ENCODE data around the gene COL4A4. TPM values are rescaled to one million over a fixed set of nuclear protein-coding genes. Genes with fewer than 3 reads are reported as not detected.

COL4A4 gene
- total and polyA plus RNA-seq, 2 experiments from 2014 or later = 1.3 to 3.1 TPM

DNA sequence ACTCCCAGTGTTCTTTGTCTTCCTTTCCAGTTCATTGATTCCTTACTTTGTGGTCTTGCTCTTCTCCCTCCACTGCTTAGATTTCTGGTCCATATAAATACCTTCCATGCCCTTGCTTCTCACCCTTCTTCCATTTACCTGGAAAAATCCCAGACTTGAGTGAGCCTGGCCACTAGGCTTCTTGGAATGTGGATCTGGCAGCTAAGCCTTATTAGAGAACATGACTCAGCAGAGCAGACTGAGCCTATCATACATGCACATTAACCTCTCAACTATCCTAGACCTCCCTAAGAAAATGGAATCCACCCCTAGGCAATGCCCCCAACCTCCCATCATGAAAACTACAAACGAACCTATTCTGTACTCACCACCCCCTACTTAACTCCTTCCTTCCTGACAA, 200.5 kb downstream of the COL4A4 start:
- H3K27ac ChIP-seq (ENCODE audit: low read depth) = no peak overlapping the region
- DNase-seq (ENCODE audit: low spot score) = no peak
- peaks cover 12% of the 10 kb centered on the region for H3K9me3 Mint-ChIP-seq

More for the DNA sequence above, 200.5 kb downstream of the COL4A4 start:
- no peaks in the 10 kb centered on the region for H4K20me1 ChIP-seq (replicated peaks; ENCODE audit: insufficient read depth)
- no peaks in the 10 kb centered on the region for H3K79me2 ChIP-seq (replicated peaks; ENCODE audit: insufficient read depth)
- no peaks in the 10 kb centered on the region for H3F3A ChIP-seq (replicated peaks; ENCODE audit: low read depth)
- H3K27me3 Mint-ChIP-seq (ENCODE audit: insufficient read depth, low read depth, poor library complexity) = no peaks in the 10 kb centered on the region
- no peaks in the 10 kb centered on the region for H3K36me3 ChIP-seq (ENCODE audit: insufficient read depth)
- H3K4me3 ChIP-seq = no peak overlapping the region
- no peak overlapping the region for H2AFZ ChIP-seq
- TF ChIP-seq, protein P1, sequence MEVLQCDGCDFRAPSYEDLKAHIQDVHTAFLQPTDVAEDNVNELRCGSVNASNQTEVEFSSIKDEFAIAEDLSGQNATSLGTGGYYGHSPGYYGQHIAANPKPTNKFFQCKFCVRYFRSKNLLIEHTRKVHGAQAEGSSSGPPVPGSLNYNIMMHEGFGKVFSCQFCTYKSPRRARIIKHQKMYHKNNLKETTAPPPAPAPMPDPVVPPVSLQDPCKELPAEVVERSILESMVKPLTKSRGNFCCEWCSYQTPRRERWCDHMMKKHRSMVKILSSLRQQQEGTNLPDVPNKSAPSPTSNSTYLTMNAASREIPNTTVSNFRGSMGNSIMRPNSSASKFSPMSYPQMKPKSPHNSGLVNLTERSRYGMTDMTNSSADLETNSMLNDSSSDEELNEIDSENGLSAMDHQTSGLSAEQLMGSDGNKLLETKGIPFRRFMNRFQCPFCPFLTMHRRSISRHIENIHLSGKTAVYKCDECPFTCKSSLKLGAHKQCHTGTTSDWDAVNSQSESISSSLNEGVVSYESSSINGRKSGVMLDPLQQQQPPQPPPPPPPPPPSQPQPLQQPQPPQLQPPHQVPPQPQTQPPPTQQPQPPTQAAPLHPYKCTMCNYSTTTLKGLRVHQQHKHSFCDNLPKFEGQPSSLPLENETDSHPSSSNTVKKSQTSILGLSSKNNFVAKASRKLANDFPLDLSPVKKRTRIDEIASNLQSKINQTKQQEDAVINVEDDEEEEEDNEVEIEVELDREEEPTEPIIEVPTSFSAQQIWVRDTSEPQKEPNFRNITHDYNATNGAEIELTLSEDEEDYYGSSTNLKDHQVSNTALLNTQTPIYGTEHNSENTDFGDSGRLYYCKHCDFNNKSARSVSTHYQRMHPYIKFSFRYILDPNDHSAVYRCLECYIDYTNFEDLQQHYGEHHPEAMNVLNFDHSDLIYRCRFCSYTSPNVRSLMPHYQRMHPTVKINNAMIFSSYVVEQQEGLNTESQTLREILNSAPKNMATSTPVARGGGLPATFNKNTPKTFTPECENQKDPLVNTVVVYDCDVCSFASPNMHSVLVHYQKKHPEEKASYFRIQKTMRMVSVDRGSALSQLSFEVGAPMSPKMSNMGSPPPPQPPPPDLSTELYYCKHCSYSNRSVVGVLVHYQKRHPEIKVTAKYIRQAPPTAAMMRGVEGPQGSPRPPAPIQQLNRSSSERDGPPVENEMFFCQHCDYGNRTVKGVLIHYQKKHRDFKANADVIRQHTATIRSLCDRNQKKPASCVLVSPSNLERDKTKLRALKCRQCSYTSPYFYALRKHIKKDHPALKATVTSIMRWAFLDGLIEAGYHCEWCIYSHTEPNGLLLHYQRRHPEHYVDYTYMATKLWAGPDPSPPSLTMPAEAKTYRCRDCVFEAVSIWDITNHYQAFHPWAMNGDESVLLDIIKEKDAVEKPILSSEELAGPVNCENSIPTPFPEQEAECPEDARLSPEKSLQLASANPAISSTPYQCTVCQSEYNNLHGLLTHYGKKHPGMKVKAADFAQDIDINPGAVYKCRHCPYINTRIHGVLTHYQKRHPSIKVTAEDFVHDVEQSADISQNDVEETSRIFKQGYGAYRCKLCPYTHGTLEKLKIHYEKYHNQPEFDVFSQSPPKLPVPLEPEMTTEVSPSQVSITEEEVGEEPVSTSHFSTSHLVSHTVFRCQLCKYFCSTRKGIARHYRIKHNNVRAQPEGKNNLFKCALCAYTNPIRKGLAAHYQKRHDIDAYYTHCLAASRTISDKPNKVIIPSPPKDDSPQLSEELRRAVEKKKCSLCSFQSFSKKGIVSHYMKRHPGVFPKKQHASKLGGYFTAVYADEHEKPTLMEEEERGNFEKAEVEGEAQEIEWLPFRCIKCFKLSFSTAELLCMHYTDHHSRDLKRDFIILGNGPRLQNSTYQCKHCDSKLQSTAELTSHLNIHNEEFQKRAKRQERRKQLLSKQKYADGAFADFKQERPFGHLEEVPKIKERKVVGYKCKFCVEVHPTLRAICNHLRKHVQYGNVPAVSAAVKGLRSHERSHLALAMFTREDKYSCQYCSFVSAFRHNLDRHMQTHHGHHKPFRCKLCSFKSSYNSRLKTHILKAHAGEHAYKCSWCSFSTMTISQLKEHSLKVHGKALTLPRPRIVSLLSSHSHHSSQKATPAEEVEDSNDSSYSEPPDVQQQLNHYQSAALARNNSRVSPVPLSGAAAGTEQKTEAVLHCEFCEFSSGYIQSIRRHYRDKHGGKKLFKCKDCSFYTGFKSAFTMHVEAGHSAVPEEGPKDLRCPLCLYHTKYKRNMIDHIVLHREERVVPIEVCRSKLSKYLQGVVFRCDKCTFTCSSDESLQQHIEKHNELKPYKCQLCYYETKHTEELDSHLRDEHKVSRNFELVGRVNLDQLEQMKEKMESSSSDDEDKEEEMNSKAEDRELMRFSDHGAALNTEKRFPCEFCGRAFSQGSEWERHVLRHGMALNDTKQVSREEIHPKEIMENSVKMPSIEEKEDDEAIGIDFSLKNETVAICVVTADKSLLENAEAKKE (CRISPR knock-in tag; IDR thresholded peaks at IDR 0.05) = no peak
- TF ChIP-seq POLR2AphosphoS5 (IDR thresholded peaks at IDR 0.05; ENCODE audit: low read depth) = no peak
- TF ChIP-seq EZH2phosphoT487 (IDR thresholded peaks at IDR 0.05; ENCODE audit: unreplicated experiment) = no peak
- TF ChIP-seq, protein P2, sequence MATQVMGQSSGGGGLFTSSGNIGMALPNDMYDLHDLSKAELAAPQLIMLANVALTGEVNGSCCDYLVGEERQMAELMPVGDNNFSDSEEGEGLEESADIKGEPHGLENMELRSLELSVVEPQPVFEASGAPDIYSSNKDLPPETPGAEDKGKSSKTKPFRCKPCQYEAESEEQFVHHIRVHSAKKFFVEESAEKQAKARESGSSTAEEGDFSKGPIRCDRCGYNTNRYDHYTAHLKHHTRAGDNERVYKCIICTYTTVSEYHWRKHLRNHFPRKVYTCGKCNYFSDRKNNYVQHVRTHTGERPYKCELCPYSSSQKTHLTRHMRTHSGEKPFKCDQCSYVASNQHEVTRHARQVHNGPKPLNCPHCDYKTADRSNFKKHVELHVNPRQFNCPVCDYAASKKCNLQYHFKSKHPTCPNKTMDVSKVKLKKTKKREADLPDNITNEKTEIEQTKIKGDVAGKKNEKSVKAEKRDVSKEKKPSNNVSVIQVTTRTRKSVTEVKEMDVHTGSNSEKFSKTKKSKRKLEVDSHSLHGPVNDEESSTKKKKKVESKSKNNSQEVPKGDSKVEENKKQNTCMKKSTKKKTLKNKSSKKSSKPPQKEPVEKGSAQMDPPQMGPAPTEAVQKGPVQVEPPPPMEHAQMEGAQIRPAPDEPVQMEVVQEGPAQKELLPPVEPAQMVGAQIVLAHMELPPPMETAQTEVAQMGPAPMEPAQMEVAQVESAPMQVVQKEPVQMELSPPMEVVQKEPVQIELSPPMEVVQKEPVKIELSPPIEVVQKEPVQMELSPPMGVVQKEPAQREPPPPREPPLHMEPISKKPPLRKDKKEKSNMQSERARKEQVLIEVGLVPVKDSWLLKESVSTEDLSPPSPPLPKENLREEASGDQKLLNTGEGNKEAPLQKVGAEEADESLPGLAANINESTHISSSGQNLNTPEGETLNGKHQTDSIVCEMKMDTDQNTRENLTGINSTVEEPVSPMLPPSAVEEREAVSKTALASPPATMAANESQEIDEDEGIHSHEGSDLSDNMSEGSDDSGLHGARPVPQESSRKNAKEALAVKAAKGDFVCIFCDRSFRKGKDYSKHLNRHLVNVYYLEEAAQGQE (IDR thresholded peaks at IDR 0.05; ENCODE audit: unreplicated experiment) = no peak
- TF ChIP-seq STAT1 (IDR thresholded peaks at IDR 0.05; ENCODE audit: unreplicated experiment) = no peak
- TF ChIP-seq EZH2 (IDR thresholded peaks at IDR 0.05; ENCODE audit: low read depth, unreplicated experiment) = no peak
- TF ChIP-seq ZNF331 (CRISPR knock-in tag; IDR thresholded peaks at IDR 0.05; ENCODE audit: low read depth) = no peak
- no peak for TF ChIP-seq ZNF114 (CRISPR knock-in tag; IDR thresholded peaks at IDR 0.05)
- TF ChIP-seq JUNB (IDR thresholded peaks at IDR 0.05; ENCODE audit: unreplicated experiment) = no peak
- no peak for TF ChIP-seq CREB1 (CRISPR knock-in tag; IDR thresholded peaks at IDR 0.05; ENCODE audit: low read depth)
- TF ChIP-seq, protein P3, sequence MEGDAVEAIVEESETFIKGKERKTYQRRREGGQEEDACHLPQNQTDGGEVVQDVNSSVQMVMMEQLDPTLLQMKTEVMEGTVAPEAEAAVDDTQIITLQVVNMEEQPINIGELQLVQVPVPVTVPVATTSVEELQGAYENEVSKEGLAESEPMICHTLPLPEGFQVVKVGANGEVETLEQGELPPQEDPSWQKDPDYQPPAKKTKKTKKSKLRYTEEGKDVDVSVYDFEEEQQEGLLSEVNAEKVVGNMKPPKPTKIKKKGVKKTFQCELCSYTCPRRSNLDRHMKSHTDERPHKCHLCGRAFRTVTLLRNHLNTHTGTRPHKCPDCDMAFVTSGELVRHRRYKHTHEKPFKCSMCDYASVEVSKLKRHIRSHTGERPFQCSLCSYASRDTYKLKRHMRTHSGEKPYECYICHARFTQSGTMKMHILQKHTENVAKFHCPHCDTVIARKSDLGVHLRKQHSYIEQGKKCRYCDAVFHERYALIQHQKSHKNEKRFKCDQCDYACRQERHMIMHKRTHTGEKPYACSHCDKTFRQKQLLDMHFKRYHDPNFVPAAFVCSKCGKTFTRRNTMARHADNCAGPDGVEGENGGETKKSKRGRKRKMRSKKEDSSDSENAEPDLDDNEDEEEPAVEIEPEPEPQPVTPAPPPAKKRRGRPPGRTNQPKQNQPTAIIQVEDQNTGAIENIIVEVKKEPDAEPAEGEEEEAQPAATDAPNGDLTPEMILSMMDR (conservative IDR thresholded peaks at IDR 0.05; ENCODE audit: low read depth in 2 of 2) = no peak
- TF ChIP-seq NANOG (IDR thresholded peaks at IDR 0.05; ENCODE audit: borderline replicate concordance) = no peak
- TF ChIP-seq, protein P4, sequence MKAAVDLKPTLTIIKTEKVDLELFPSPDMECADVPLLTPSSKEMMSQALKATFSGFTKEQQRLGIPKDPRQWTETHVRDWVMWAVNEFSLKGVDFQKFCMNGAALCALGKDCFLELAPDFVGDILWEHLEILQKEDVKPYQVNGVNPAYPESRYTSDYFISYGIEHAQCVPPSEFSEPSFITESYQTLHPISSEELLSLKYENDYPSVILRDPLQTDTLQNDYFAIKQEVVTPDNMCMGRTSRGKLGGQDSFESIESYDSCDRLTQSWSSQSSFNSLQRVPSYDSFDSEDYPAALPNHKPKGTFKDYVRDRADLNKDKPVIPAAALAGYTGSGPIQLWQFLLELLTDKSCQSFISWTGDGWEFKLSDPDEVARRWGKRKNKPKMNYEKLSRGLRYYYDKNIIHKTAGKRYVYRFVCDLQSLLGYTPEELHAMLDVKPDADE (IDR thresholded peaks at IDR 0.05) = no peak
- no peak for ATAC-seq
- no peaks in the 10 kb centered on the region for H3K4me1 Mint-ChIP-seq
- H3K9me2 ChIP-seq (ENCODE audit: insufficient read depth) = peaks cover 8% of the 10 kb centered on the region; the same call in 1 of the 2 replicates
- no peak overlapping the region for H3K4me2 ChIP-seq
- no peak overlapping the region for H3K27ac Mint-ChIP-seq
- H3K36me3 Mint-ChIP-seq (ENCODE audit: low read depth) = peaks cover 10% of the 10 kb centered on the region; the same call in 2 of the 3 replicates
- no peak overlapping the region for H3K4me3 Mint-ChIP-seq
- 0 out of 2 replicates have a peak, but pooled peaks cover 4% of the 10 kb centered on the region for H3K4me1 ChIP-seq (ENCODE audit: insufficient read depth)
- no peaks in the 10 kb centered on the region for H3K27me3 ChIP-seq (ENCODE audit: insufficient read depth)
